ENCODE results near the gene ZC3H6. TPM values are rescaled to one million over a fixed set of nuclear protein-coding genes. Genes with fewer than 3 reads are reported as not detected.

The ZC3H6 gene
- total RNA-seq, 2 experiments from 2014 or later: 15.1 to 15.3 TPM

GRCh38 chr2:112254466-112255240 lies 20.7 kb upstream of the ZC3H6 start, which contains the start of gene ZC3H8:
Gene ZC3H8, minus strand, starts transcription at chr2:112255042. Its CDS starts 61 bp downstream, at chr2:112254981.
- no peak within 1 kb of the TSS for H3K4me3 Mint-ChIP-seq
- ChIA-PET POLR2A (interaction anchor here (0.6 to 1.8 kb wide), 3 partner anchors 71 to 371 kb away, joined by 5 read pairs; partner anchors contain the start of gene TMEM87B), CTCF (interaction anchor here (0.7 to 2.2 kb wide), 10 partner anchors 11 to 279 kb away, joined by 3 to 7 read pairs (median 4); no protein-coding TSS in a partner anchor)
- peak within 1 kb of the TSS; percentile 88 for H3K27ac Mint-ChIP-seq
- H3K4me1 Mint-ChIP-seq: peaks cover 19% of the 10 kb centered on the region
- ATAC-seq: peak; percentile 92
- peaks cover 9% of the 10 kb centered on the region for H3K36me3 Mint-ChIP-seq (ENCODE audit: low read depth)
- intact Hi-C loops (cut with DNase I, micrococcal nuclease): loop anchor here (1.0 to 10.0 kb wide), 17 partner anchors 21 to 393 kb away; partner anchors contain the start of genes CHCHD5 (in 2 of the 2), POLR1B (in 2 of the 2), TMEM87B (in 2 of the 2) and ZC3H6 (in 2 of the 2)
- no peaks in the 10 kb centered on the region for H3K9me3 Mint-ChIP-seq (ENCODE audit: low read depth)
- no peaks in the 10 kb centered on the region for H3K27me3 Mint-ChIP-seq
- peak; percentile 98 for DNase-seq

DNA sequence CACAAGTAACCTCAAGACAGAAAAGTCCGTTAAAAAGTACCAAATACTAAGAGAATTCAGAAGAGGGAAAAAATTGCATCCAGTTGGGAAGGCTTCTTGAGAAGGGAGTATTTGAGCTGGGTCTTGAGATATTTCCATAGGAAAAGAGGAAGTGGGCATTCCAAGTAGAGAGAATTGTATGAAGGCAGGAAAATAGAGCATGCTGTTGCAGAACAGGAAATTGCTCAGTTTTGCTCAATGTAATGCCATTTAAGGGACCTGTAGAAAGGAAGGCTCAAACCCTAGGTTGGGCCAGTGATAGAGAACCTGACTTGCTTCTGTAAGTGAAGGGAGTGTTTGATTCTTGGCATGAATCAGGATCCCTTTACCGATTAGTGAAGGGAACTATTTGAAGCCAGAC lies 19.5 kb upstream of the ZC3H6 start:
- POLR2A ChIA-PET: no interaction called here
- no peak overlapping the region for H3K4me3 Mint-ChIP-seq
- intact Hi-C loops (cut with DNase I, micrococcal nuclease): loop anchor here (1.0 to 10.0 kb wide), 9 partner anchors 19 to 374 kb away; partner anchors contain the start of genes POLR1B (in 2 of the 2), ANAPC1 (in 1 of the 2), RGPD8 (in 1 of the 2) and TMEM87B (in 1 of the 2)
- H3K36me3 Mint-ChIP-seq (ENCODE audit: low read depth): peaks cover 9% of the 10 kb centered on the region
- DNase-seq (no peak), ATAC-seq (no peak)
- H3K27me3 Mint-ChIP-seq: no peaks in the 10 kb centered on the region
- CTCF ChIA-PET: interaction anchor here (0.7 to 2.0 kb wide), 5 partner anchors 9 to 330 kb away, joined by 3 to 5 read pairs (median 5); no protein-coding TSS in a partner anchor
- H3K27ac Mint-ChIP-seq: no peak overlapping the region
- peaks cover 22% of the 10 kb centered on the region for H3K4me1 Mint-ChIP-seq
- no peaks in the 10 kb centered on the region for H3K9me3 Mint-ChIP-seq (ENCODE audit: low read depth)

GRCh38 chr2:112256654-112257053 lies 18.7 kb upstream of the ZC3H6 start:
- ChIA-PET CTCF (interaction anchor here (0.7 to 2.0 kb wide), 6 partner anchors 9 to 330 kb away, joined by 3 to 5 read pairs (median 4); no protein-coding TSS in a partner anchor), POLR2A (no interaction called here)
- no peak overlapping the region for H3K27ac Mint-ChIP-seq
- intact Hi-C loops (cut with DNase I, micrococcal nuclease): loop anchor here (5.0 to 10.0 kb wide), 3 partner anchors 178 to 374 kb away; partner anchors contain the start of genes ANAPC1 (in 1 of the 2), POLR1B (in 1 of the 2) and RGPD8 (in 1 of the 2)
- no peak for DNase-seq
- ATAC-seq: no peak
- H3K36me3 Mint-ChIP-seq (ENCODE audit: low read depth): peaks cover 9% of the 10 kb centered on the region
- H3K27me3 Mint-ChIP-seq: no peaks in the 10 kb centered on the region
- H3K4me3 Mint-ChIP-seq: no peak overlapping the region
- no peaks in the 10 kb centered on the region for H3K9me3 Mint-ChIP-seq (ENCODE audit: low read depth)
- H3K4me1 Mint-ChIP-seq: peaks cover 22% of the 10 kb centered on the region

DNA sequence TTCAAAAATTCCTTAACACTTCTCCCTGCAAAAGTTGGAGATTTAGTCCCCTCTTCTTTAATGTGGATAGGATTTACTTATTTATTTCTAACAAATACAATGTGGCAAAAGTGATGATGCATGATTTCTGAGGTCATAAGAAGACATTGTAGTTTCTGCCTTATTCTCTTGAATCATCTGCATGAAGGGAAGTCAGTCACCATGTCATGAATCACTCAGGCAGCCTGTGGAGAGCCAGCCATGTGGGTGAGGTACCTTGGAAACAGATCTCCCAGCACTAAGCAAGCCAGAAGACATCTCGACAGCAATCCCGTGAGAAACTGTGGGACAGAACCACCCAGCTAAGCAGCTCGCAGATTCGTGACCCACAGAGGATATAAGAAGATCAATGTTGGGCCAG lies 17.8 kb upstream of the ZC3H6 start:
- ATAC-seq: no peak
- H3K27ac Mint-ChIP-seq: no peak overlapping the region

GRCh38 chr2:112259509-112260294 lies 15.7 kb upstream of the ZC3H6 start:
- ChIA-PET POLR2A (no interaction called here), CTCF (interaction anchor here (0.6 to 3.6 kb wide), 13 partner anchors 9 to 221 kb away, joined by 3 to 33 read pairs (median 5); no protein-coding TSS in a partner anchor)
- Mint-ChIP-seq H3K27ac (peak overlapping the region; percentile 76), H3K9me3 (ENCODE audit: low read depth) (peaks cover 5% of the 10 kb centered on the region), H3K4me1 (peaks cover 22% of the 10 kb centered on the region), H3K27me3 (peaks cover 1% of the 10 kb centered on the region), H3K4me3 (peak overlapping the region; percentile 16), H3K36me3 (ENCODE audit: low read depth) (no peaks in the 10 kb centered on the region)
- intact Hi-C loops (cut with DNase I, micrococcal nuclease): loop anchor here (1.0 to 10.0 kb wide), 6 partner anchors 16 to 377 kb away; partner anchors contain the start of genes RGPD8 (in 2 of the 2), ZC3H6 (in 2 of the 2), ANAPC1 (in 1 of the 2) and POLR1B (in 1 of the 2)
- ATAC-seq: peak; percentile 49
- DNase-seq: peak; percentile 92

More for the DNA sequence above, 17.8 kb upstream of the ZC3H6 start:
- peaks cover 22% of the 10 kb centered on the region for H3K4me1 Mint-ChIP-seq
- peak; percentile 44 for DNase-seq
- intact Hi-C loops (cut with DNase I, micrococcal nuclease): loop anchor here (5.0 to 10.0 kb wide), 3 partner anchors 177 to 375 kb away; partner anchors contain the start of genes ANAPC1 (in 1 of the 2), POLR1B (in 1 of the 2) and RGPD8 (in 1 of the 2)
- H3K4me3 Mint-ChIP-seq: no peak overlapping the region
- peaks cover 1% of the 10 kb centered on the region for H3K9me3 Mint-ChIP-seq (ENCODE audit: low read depth)
- H3K27me3 Mint-ChIP-seq: peaks cover under 1% of the 10 kb centered on the region
- CTCF ChIA-PET: interaction anchor here (0.9 to 2.0 kb wide), 3 partner anchors 12 to 136 kb away, joined by 3 to 5 read pairs (median 3); no protein-coding TSS in a partner anchor
- POLR2A ChIA-PET: no interaction called here
- H3K36me3 Mint-ChIP-seq (ENCODE audit: low read depth): peaks cover 9% of the 10 kb centered on the region

- Mint-ChIP-seq H3K27ac (no peak overlapping the region), H3K4me3 (no peak overlapping the region), H3K36me3 (ENCODE audit: low read depth) (no peaks in the 10 kb centered on the region), H3K27me3 (peaks cover 1% of the 10 kb centered on the region), H3K4me1 (peaks cover 22% of the 10 kb centered on the region), H3K9me3 (ENCODE audit: low read depth) (peaks cover 5% of the 10 kb centered on the region)
- ChIA-PET POLR2A (no interaction called here), CTCF (interaction anchor here (0.8 to 3.6 kb wide), 10 partner anchors 11 to 138 kb away, joined by 3 to 33 read pairs (median 6); no protein-coding TSS in a partner anchor)
- DNase-seq (no peak), ATAC-seq (no peak)
- intact Hi-C loops (cut with DNase I, micrococcal nuclease): no loop called here
Measured at GRCh38 chr2:112260295-112260625, 15.1 kb upstream of the ZC3H6 start.

DNA sequence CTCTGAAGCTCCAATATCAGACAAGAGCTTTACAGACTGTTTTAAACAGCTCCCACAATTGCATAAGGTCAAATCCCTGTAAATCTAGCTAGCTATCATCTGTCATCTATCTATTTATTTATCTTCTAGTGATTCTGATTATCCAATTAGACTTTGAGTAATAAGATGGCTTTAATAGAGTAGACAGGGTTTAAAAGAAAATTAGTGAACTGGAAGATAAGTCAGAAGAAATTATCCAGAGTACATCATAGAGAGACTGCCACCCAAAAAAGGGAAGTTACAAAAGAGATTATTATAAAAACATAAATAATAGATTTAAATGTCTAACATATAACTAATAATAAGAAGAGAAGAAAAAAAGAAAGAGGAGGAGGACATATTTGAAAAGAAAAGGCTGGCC lies 12.5 kb upstream of the ZC3H6 start:
- ChIA-PET POLR2A (no interaction called here), CTCF (interaction anchor here (1.2 kb wide), 1 partner anchor 142 kb away, joined by 5 read pairs; no protein-coding TSS in a partner anchor)
- ATAC-seq: no peak
- peaks cover 11% of the 10 kb centered on the region for H3K4me1 Mint-ChIP-seq
- peaks cover 5% of the 10 kb centered on the region for H3K9me3 Mint-ChIP-seq (ENCODE audit: low read depth)
- no peak overlapping the region for H3K27ac Mint-ChIP-seq
- H3K27me3 Mint-ChIP-seq: peaks cover 1% of the 10 kb centered on the region
- no peaks in the 10 kb centered on the region for H3K36me3 Mint-ChIP-seq (ENCODE audit: low read depth)
- intact Hi-C loops (cut with DNase I, micrococcal nuclease): no loop called here
- DNase-seq: no peak
- H3K4me3 Mint-ChIP-seq: no peak overlapping the region

DNA sequence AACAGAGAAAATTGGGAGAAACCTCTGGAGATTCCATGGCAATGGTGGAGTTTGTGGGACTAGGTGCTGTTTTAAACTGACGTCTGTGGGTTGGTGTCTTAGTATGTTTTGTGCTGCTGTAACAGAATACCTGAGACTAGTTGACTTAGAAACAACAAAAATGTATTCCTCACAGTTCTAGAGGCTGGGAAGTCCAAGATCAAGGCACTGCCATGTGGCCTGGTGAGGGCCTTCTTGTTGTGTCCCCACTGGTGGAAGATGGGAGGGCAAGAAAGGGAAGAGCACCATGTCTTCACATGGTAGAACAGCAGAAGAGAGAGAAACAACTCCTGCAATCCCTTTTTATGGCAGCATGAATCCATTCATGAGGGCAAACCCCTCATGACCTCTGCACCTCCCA lies 6.8 kb upstream of the ZC3H6 start:
- peaks cover 4% of the 10 kb centered on the region for H3K9me3 Mint-ChIP-seq (ENCODE audit: low read depth)
- POLR2A ChIA-PET: no interaction called here
- H3K27ac Mint-ChIP-seq: no peak overlapping the region
- no peak for DNase-seq
- CTCF ChIA-PET: interaction anchor here (1.3 kb wide), 1 partner anchor 9 kb away, joined by 10 read pairs; no protein-coding TSS in a partner anchor
- no peaks in the 10 kb centered on the region for H3K36me3 Mint-ChIP-seq (ENCODE audit: low read depth)
- peaks cover 4% of the 10 kb centered on the region for H3K4me1 Mint-ChIP-seq
- no peak overlapping the region for H3K4me3 Mint-ChIP-seq
- intact Hi-C loops (cut with DNase I, micrococcal nuclease): no loop called here
- no peaks in the 10 kb centered on the region for H3K27me3 Mint-ChIP-seq
- no peak for ATAC-seq

DNA sequence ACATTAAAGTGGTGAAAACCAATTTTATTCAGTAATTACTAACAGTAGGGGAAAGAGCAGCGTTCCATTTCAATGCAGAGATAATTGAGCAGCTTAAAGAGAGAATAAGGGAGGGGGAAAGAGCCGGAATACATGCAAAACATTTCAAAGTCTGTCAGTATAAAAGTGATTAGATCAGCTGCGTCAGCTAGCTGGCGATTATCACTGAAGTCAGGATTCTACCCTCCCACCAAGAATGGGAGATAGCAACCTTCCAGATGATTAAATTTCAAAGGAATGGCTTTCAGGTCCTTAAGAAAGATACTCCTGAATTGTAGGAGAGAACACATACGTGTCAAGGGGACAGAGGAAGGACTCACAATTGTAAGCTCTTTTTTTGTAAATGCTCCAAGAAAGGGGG lies 2.7 kb upstream of the ZC3H6 start:
- intact Hi-C loops (cut with DNase I, micrococcal nuclease): loop anchor here in 1 of 2 experiments (10.0 kb wide), 1 partner anchor 388 kb away; the partner anchor contains the start of gene ANAPC1
- H3K36me3 Mint-ChIP-seq (ENCODE audit: low read depth): no peaks in the 10 kb centered on the region
- no peak overlapping the region for H3K27ac Mint-ChIP-seq
- ChIA-PET POLR2A (no interaction called here), CTCF (interaction anchor here (1.2 to 4.6 kb wide), 2 partner anchors 12 to 17 kb away, joined by 5 to 29 read pairs; partner anchors contain the start of gene ZC3H8)
- no peaks in the 10 kb centered on the region for H3K27me3 Mint-ChIP-seq
- peaks cover 4% of the 10 kb centered on the region for H3K9me3 Mint-ChIP-seq (ENCODE audit: low read depth)
- DNase-seq: no peak
- peaks cover 13% of the 10 kb centered on the region for H3K4me1 Mint-ChIP-seq
- no peak for ATAC-seq
- H3K4me3 Mint-ChIP-seq: no peak overlapping the region

- ATAC-seq (no peak), DNase-seq (no peak)
- ChIA-PET POLR2A (interaction anchor here (0.6 kb wide), 2 partner anchors 207 to 211 kb away, joined by 3 to 9 read pairs; no protein-coding TSS in a partner anchor), CTCF (interaction anchor here (4.6 kb wide), 1 partner anchor 13 kb away, joined by 29 read pairs; no protein-coding TSS in a partner anchor)
- Mint-ChIP-seq H3K9me3 (ENCODE audit: low read depth) (peaks cover 3% of the 10 kb centered on the region), H3K4me3 (no peak overlapping the region), H3K36me3 (ENCODE audit: low read depth) (peaks cover 2% of the 10 kb centered on the region), H3K4me1 (peaks cover 16% of the 10 kb centered on the region), H3K27ac (no peak overlapping the region), H3K27me3 (no peaks in the 10 kb centered on the region)
- intact Hi-C loops (cut with DNase I, micrococcal nuclease): loop anchor here in 1 of 2 experiments (10.0 kb wide), 1 partner anchor 389 kb away; the partner anchor contains the start of gene ANAPC1
Measured at GRCh38 chr2:112273349-112273748, 2.0 kb upstream of the ZC3H6 start.
